ENCODE data around the gene C1QTNF2. TPM values are rescaled to one million over a fixed set of nuclear protein-coding genes. Genes with fewer than 3 reads are reported as not detected.

C1QTNF2 gene
- total and polyA plus RNA-seq, 2 donors from 2014 or later, result 1.4 to 2.8 TPM

- H3K9me3 ChIP-seq (ENCODE audit: control insufficient read depth in 2 of 3, insufficient read depth in 1 of 3, low read length in 3 of 3), result no peaks in the 10 kb centered on the region
- H3K4me1 ChIP-seq (ENCODE audit: control insufficient read depth in 2 of 3, insufficient read depth in 2 of 3, low read depth in 1 of 3, low read length in 3 of 3), result peaks cover 0 to 11% (median 9%) of the 10 kb centered on the region in 3 donors
- TF ChIP-seq CTCF (IDR thresholded peaks at IDR 0.05; ENCODE audit: borderline replicate concordance, extremely low read depth, insufficient read depth), result no peak
- peaks cover 0 to 3% (median 0%) of the 10 kb centered on the region in 3 donors for H3K36me3 ChIP-seq (ENCODE audit: control insufficient read depth in 2 of 3, insufficient read depth in 3 of 3, low read length in 3 of 3)
- H3K27me3 ChIP-seq (ENCODE audit: control insufficient read depth, insufficient read depth, low read length), result no peaks in the 10 kb centered on the region
- DNase-seq (peak; percentile 97 to 98 (median 97)), FAIRE-seq (peak; percentile 80)
- peak within 1 kb of the TSS; percentile 92 to 96 (median 92) for H3K9ac ChIP-seq (ENCODE audit: low read length in 3 of 3)
- H3K27ac ChIP-seq (ENCODE audit: low read depth in 2 of 2, low read length in 2 of 2), result peak within 1 kb of the TSS; percentile 73 to 94
- intact Hi-C loops (cut with DNase I), result no loop called here
- H3K4me3 ChIP-seq (ENCODE audit: low read length in 3 of 3), result peak within 1 kb of the TSS; percentile 96 to 98 (median 96)
Observed at GRCh38 chr5:160418561-160419457, 48.4 kb upstream of the C1QTNF2 start, which contains the start of gene SLU7. Gene SLU7, minus strand, starts transcription at chr5:160419081. Its CDS starts 3,787 bp downstream, at chr5:160415294.

- Histone ChIP-seq H3K27ac (ENCODE audit: low read depth in 2 of 2, low read length in 2 of 2) (peak within 1 kb of the TSS; percentile 75 to 88), H3K27me3 (ENCODE audit: control insufficient read depth, insufficient read depth, low read length) (no peaks in the 10 kb centered on the region)
Observed at GRCh38 chr5:160399402-160400353, 29.3 kb upstream of the C1QTNF2 start, which contains the start of gene FAM200C. Gene FAM200C, minus strand, starts transcription at chr5:160400054. Its CDS starts 4,564 bp downstream, at chr5:160395490.

More at GRCh38 chr5:160399402-160400353, 29.3 kb upstream of the C1QTNF2 start, which contains the start of gene FAM200C:
- FAIRE-seq (peak; percentile 59), DNase-seq (peak; percentile 95 to 98 (median 97))
- Histone ChIP-seq H3K9me3 (ENCODE audit: control insufficient read depth in 2 of 3, insufficient read depth in 1 of 3, low read length in 3 of 3) (no peaks in the 10 kb centered on the region), H3K9ac (ENCODE audit: low read length in 3 of 3) (peak within 1 kb of the TSS; percentile 89 to 97 (median 97)), H3K36me3 (ENCODE audit: control insufficient read depth in 2 of 3, insufficient read depth in 3 of 3, low read length in 3 of 3) (peaks cover 0 to 15% (median 14%) of the 10 kb centered on the region in 3 donors), H3K4me3 (ENCODE audit: low read length in 3 of 3) (peak within 1 kb of the TSS; percentile 89 to 97 (median 89)), H3K4me1 (ENCODE audit: control insufficient read depth in 2 of 3, insufficient read depth in 2 of 3, low read depth in 1 of 3, low read length in 3 of 3) (peaks cover 0 to 9% (median 2%) of the 10 kb centered on the region in 3 donors)
- intact Hi-C loops (cut with DNase I), result no loop called here
- no peak for TF ChIP-seq CTCF (IDR thresholded peaks at IDR 0.05; ENCODE audit: borderline replicate concordance, extremely low read depth, insufficient read depth)
